Common myeloid progenitor, CD34-positive (primary cell): ENCODE measurements around the gene HGS.
"Not testable (repeated sequence)": the region's sequence is repeated elsewhere in the genome, so short reads cannot be mapped to it uniquely, and the experiment has no call there.

Experiments used
- CTCF ChIA-PET: fragments of 350-600 bp; sonication (Branson Sonifier 250); formaldehyde crosslinking; loops from one replicate; lab custom pipeline; 2021; ENCODE audit warnings: antibody characterized with exemption; lab: Charles Lee
- POLR2A ChIA-PET: fragments of 350-600 bp; sonication (Branson Sonifier 250); formaldehyde crosslinking; loops from one replicate; lab custom pipeline; 2021; ENCODE audit warnings: antibody characterized with exemption; lab: Charles Lee
- DNase-seq, 3 donors: peaks; one replicate each; pipeline versions ENCODE4 v3.0.0 to v3.0.0-alpha.2; 2013
- H3K27ac ChIP-seq, 2 experiments: 1 replicate in 1 of 2; 2 replicates in 1 of 2; pipeline ENCODE4 v1.7.0; 2013; ENCODE audit warnings: inconsistent platforms in 2 of 2, low read length in 2 of 2, mild to moderate bottlenecking in 2 of 2, low read depth in 1 of 2, moderate library complexity in 1 of 2; ENCODE audit not compliant: severe bottlenecking in 2 of 2, insufficient read depth in 1 of 2, poor library complexity in 1 of 2
- H3K27me3 ChIP-seq, 5 experiments: replicated peaks in 2 of 5; 1 replicate in 3 of 5; 2 replicates in 2 of 5; pipeline versions ENCODE4 v1.6.1 to v1.7.0; 2013; ENCODE audit warnings: low read length in 4 of 5, mild to moderate bottlenecking in 2 of 5, moderate library complexity in 2 of 5, inconsistent platforms in 1 of 5; ENCODE audit not compliant: insufficient read depth in 5 of 5, control insufficient read depth in 4 of 5
- H3K36me3 ChIP-seq, 4 experiments: 1 replicate in 2 of 4; 2 replicates in 2 of 4; pipeline versions ENCODE4 v1.6.1 to v1.7.0; 2013; ENCODE audit warnings: low read length in 3 of 4, control low read depth in 1 of 4, mild to moderate bottlenecking in 1 of 4; ENCODE audit not compliant: control insufficient read depth in 4 of 4, insufficient read depth in 4 of 4
- H3K4me1 ChIP-seq, 4 experiments: 1 replicate in 3 of 4; 2 replicates in 1 of 4; pipeline versions ENCODE4 v1.6.1 to v1.7.1; 2013; ENCODE audit warnings: low read length in 3 of 4, mild to moderate bottlenecking in 3 of 4, control low read depth in 1 of 4, inconsistent platforms in 1 of 4, moderate library complexity in 1 of 4; ENCODE audit not compliant: control insufficient read depth in 4 of 4, insufficient read depth in 4 of 4; ENCODE audit errors: control extremely low read depth in 1 of 4
- H3K4me3 ChIP-seq, 7 experiments: 1 replicate in 4 of 7; 2 replicates in 3 of 7; pipeline versions ENCODE4 v1.5.1 to v1.7.0; 2013; ENCODE audit warnings: mild to moderate bottlenecking in 7 of 7, low read length in 6 of 7, moderate library complexity in 6 of 7, inconsistent platforms in 2 of 7, low read depth in 2 of 7, control low read depth in 1 of 7; ENCODE audit not compliant: insufficient read depth in 4 of 7, control insufficient read depth in 1 of 7; ENCODE audit errors: extremely low read depth in 1 of 7
- H3K9me3 ChIP-seq, 5 experiments: 1 replicate in 4 of 5; 2 replicates in 1 of 5; pipeline versions ENCODE4 v1.6.1 to v1.7.1; 2013; ENCODE audit warnings: low read length in 4 of 5, mild to moderate bottlenecking in 2 of 5, inconsistent platforms in 1 of 5, low read depth in 1 of 5, moderate library complexity in 1 of 5; ENCODE audit not compliant: control insufficient read depth in 4 of 5, insufficient read depth in 2 of 5; ENCODE audit errors: control extremely low read depth in 1 of 5
- WGBS: methylation state at CpG from one replicate; pipeline ENCODE4 v1.1.5; 2013; ENCODE audit not compliant: insufficient coverage; 5-methylcytosine and 5-hydroxymethylcytosine counted together

The HGS gene

DNA sequence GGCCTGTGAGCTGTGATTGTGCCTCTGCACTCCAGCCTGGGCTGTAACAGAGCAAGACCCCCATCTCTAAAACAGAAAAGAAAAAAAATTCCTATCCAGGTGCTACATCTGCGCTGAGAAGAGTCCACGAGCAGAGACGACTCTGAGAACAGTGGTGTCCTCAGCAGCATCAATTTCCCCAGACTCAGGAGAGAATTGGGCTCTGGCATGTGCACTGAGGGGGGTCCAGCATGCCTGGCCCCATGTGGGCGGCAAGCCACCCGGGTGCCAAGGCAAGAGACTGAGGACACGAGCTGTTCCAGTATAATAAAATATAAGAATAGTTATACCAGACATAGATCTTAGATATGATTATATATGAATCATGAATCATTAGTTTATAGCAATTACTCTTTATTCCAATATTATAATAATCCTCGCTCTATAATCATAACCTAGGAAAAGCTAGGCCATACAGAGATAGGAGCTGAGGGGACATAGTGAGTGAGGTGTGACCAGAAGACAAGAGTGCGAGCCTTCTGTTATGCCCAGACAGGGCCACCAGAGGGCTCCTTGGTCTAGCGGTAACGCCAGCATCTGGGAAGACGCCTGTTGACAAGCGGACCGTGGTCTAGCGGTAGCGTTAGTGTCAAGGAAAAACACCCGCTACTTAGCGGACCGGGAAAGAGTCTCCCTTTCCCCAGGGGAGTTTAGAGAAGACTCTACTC is 8.1 kb upstream of the HGS start:
- H3K27ac ChIP-seq, H3K27me3 ChIP-seq, H3K4me1 ChIP-seq, H3K9me3 ChIP-seq, H3K4me3 ChIP-seq: not testable (repeated sequence)
- 41% methylated on average over 9 of the region's 18 CpGs for WGBS
- peaks cover 5 to 45% (median 34%) of the 10 kb centered on the region in 4 experiments for H3K36me3 ChIP-seq
- peak in 2 of 3 donors; percentile 28 to 30 for DNase-seq
- CTCF ChIA-PET: interaction anchor here (1.1 to 3.1 kb wide), 7 partner anchors 9 to 94 kb away, joined by 3 to 19 read pairs (median 5); partner anchors contain the start of gene MRPL12
- POLR2A ChIA-PET: interaction anchor here (1.2 kb wide), 1 partner anchor 10 kb away, joined by 3 read pairs; the partner anchor contains the start of genes CCDC137 and OXLD1

DNA sequence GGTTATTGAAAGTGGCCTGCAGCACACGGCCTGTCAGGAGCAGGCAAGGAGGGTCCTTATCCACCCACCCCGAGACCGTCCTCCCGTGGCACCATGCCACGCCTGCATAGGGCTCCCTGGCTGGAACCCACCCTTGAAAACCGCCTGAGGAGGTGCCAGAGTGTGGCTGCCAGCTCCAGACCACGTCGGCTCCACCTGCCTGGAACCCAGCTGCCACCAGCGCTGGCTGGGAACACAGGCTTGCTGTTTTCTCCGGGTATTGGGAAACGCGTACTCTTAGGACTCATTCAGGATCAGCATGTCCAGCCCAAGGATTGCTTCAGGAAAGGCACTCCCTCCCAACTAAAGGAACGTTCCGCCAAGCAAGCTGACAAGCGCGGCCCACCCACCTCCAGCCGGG is 6.9 kb upstream of the HGS start:
- ChIA-PET CTCF (interaction anchor here (0.7 to 3.1 kb wide), 7 partner anchors 12 to 38 kb away, joined by 3 to 19 read pairs (median 3); partner anchors contain the start of gene MRPL12), POLR2A (no interaction called here)
- H3K4me3 ChIP-seq: no peak overlapping the region
- no peaks in the 10 kb centered on the region for H3K9me3 ChIP-seq
- no peaks in the 10 kb centered on the region for H3K4me1 ChIP-seq
- DNase-seq: no peak
- H3K27ac ChIP-seq: no peak overlapping the region
- WGBS: 97% methylated on average over 16 of the region's 17 CpGs
- peaks cover 9 to 40% (median 28%) of the 10 kb centered on the region in 4 experiments for H3K36me3 ChIP-seq
- no peaks in the 10 kb centered on the region for H3K27me3 ChIP-seq

GRCh38 chr17:81680150-81680549 is 3.7 kb upstream of the HGS start:
- H3K9me3 ChIP-seq: no peaks in the 10 kb centered on the region
- WGBS: 97% methylated on average over 11 of the region's 11 CpGs
- no peak for DNase-seq
- no peak overlapping the region for H3K4me3 ChIP-seq
- H3K27me3 ChIP-seq: no peaks in the 10 kb centered on the region
- H3K27ac ChIP-seq: no peak overlapping the region
- ChIA-PET CTCF (no interaction called here), POLR2A (interaction anchor here (0.6 kb wide), 1 partner anchor 9 kb away, joined by 4 read pairs; no protein-coding TSS in a partner anchor)
- peaks cover 7 to 22% (median 19%) of the 10 kb centered on the region in 4 experiments for H3K4me1 ChIP-seq
- peaks cover 3 to 17% (median 7%) of the 10 kb centered on the region in 4 experiments for H3K36me3 ChIP-seq

DNA sequence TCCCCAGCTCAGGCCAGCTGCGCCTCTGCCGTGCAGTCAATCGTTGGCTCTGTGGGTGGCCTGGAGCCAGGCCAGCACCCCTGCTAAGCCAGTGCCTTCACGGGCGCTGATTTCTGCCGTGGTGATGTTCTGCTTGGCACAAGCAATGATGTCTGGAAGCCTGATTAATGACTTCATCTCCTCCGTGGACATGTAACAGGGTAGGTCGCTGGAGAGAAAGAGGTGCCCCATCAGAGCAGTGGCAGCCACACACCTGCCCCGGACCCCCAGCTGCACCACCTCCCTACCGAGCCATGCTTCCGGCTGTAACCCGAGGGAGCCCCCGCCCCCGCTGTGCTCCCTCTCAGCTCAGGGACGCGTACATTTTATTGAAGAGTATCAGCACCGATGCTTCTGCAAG is 2.1 kb upstream of the HGS start:
- WGBS: 96% methylated on average over 17 of the region's 17 CpGs
- Histone ChIP-seq H3K4me1 (peaks cover 9 to 26% (median 22%) of the 10 kb centered on the region in 4 experiments), H3K9me3 (no peaks in the 10 kb centered on the region), H3K27me3 (no peaks in the 10 kb centered on the region), H3K27ac (no peak overlapping the region), H3K36me3 (peaks cover 0 to 28% (median 15%) of the 10 kb centered on the region in 4 experiments), H3K4me3 (no peak overlapping the region)
- POLR2A ChIA-PET: no interaction called here
- DNase-seq: no peak
- CTCF ChIA-PET: interaction anchor here (0.6 to 1.4 kb wide), 2 partner anchors 25 to 55 kb away, joined by 3 read pairs; partner anchors contain the start of gene PDE6G

GRCh38 chr17:81682565-81683207 is 1.1 kb upstream of the HGS start:
- ChIA-PET POLR2A (interaction anchor here (1.6 to 1.7 kb wide), 2 partner anchors 17 to 20 kb away, joined by 7 to 13 read pairs; partner anchors contain the start of genes CCDC137, MRPL12 and OXLD1), CTCF (interaction anchor here (0.6 to 1.7 kb wide), 4 partner anchors 10 to 54 kb away, joined by 3 to 4 read pairs (median 3); partner anchors contain the start of gene PDE6G)
- Histone ChIP-seq H3K27me3 (no peaks in the 10 kb centered on the region), H3K9me3 (no peaks in the 10 kb centered on the region), H3K36me3 (peaks cover 2 to 38% (median 20%) of the 10 kb centered on the region in 4 experiments), H3K4me1 (peaks cover 9 to 26% (median 22%) of the 10 kb centered on the region in 4 experiments), H3K27ac (peak overlapping the region; percentile 58 to 89), H3K4me3 (peak overlapping the region; percentile 69 to 97 (median 91))
- WGBS: 57% methylated on average over 17 of the region's 19 CpGs
- DNase-seq: peak in 1 of 3 donors; percentile 19

GRCh38 chr17:81683208-81683583 is 615 bp upstream of the HGS start:
- Histone ChIP-seq H3K27ac (peak overlapping the region; percentile 58 to 89), H3K4me3 (peak overlapping the region; percentile 69 to 97 (median 91)), H3K9me3 (no peaks in the 10 kb centered on the region), H3K36me3 (peaks cover 3 to 43% (median 23%) of the 10 kb centered on the region in 4 experiments), H3K4me1 (peaks cover 9 to 26% (median 22%) of the 10 kb centered on the region in 4 experiments), H3K27me3 (no peaks in the 10 kb centered on the region)
- WGBS: under 1% methylated on average over 32 of the region's 37 CpGs
- ChIA-PET CTCF (interaction anchor here (0.7 to 1.7 kb wide), 7 partner anchors 10 to 171 kb away, joined by 3 to 4 read pairs (median 3); partner anchors contain the start of genes CCDC137, OXLD1 and PDE6G), POLR2A (interaction anchor here (0.5 to 1.7 kb wide), 5 partner anchors 15 to 594 kb away, joined by 3 to 13 read pairs (median 6); partner anchors contain the start of genes CCDC137, MRPL12, NPLOC4 and OXLD1)
- DNase-seq: no peak
